ENCODE results near the gene ZNF215.

DNA sequence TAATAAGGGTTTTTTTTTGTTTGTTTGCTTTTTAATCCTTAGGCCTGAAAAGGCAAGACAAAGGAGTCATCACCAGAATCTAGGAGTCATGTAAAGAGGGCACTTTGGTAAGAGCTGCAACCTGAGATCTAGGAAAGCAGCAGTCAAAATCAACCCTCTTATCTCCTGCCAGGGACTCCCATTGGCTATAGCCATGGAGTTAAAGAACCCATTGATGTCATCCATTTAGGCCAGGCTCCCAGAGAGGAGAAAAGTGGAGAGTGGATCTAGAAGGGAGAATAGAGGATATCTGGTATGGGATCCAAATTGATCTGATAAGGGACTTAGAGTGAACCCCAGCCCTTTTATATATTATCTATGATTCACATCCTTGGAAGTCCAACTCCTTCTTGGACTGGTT lies 35.9 kb downstream of the ZNF215 start:
- TF ChIP-seq POLR2AphosphoS5 (IDR thresholded peaks at IDR 0.05; ENCODE audit: low read depth, low read length) (no peak), EP300 (IDR thresholded peaks at IDR 0.05; ENCODE audit: borderline replicate concordance in 1 of 2, low read depth in 1 of 2, low read length in 1 of 2) (no peak), TAF1 (IDR thresholded peaks at IDR 0.05; ENCODE audit: borderline replicate concordance, low read depth, low read length) (no peak), GABPA (IDR thresholded peaks at IDR 0.05; ENCODE audit: low read depth) (no peak), SMC3 (IDR thresholded peaks at IDR 0.05; ENCODE audit: low read depth, low read length) (no peak), MAX (IDR thresholded peaks at IDR 0.05; ENCODE audit: low read depth) (no peak), PBX3 (IDR thresholded peaks at IDR 0.05) (no peak), ZBTB33 (IDR thresholded peaks at IDR 0.05; ENCODE audit: borderline replicate concordance, low read depth) (no peak), RCOR1 (IDR thresholded peaks at IDR 0.05; ENCODE audit: low read length) (no peak)
- TF ChIP-seq, protein P1, sequence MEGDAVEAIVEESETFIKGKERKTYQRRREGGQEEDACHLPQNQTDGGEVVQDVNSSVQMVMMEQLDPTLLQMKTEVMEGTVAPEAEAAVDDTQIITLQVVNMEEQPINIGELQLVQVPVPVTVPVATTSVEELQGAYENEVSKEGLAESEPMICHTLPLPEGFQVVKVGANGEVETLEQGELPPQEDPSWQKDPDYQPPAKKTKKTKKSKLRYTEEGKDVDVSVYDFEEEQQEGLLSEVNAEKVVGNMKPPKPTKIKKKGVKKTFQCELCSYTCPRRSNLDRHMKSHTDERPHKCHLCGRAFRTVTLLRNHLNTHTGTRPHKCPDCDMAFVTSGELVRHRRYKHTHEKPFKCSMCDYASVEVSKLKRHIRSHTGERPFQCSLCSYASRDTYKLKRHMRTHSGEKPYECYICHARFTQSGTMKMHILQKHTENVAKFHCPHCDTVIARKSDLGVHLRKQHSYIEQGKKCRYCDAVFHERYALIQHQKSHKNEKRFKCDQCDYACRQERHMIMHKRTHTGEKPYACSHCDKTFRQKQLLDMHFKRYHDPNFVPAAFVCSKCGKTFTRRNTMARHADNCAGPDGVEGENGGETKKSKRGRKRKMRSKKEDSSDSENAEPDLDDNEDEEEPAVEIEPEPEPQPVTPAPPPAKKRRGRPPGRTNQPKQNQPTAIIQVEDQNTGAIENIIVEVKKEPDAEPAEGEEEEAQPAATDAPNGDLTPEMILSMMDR (IDR thresholded peaks at IDR 0.05): no peak
- TF ChIP-seq, protein P2, sequence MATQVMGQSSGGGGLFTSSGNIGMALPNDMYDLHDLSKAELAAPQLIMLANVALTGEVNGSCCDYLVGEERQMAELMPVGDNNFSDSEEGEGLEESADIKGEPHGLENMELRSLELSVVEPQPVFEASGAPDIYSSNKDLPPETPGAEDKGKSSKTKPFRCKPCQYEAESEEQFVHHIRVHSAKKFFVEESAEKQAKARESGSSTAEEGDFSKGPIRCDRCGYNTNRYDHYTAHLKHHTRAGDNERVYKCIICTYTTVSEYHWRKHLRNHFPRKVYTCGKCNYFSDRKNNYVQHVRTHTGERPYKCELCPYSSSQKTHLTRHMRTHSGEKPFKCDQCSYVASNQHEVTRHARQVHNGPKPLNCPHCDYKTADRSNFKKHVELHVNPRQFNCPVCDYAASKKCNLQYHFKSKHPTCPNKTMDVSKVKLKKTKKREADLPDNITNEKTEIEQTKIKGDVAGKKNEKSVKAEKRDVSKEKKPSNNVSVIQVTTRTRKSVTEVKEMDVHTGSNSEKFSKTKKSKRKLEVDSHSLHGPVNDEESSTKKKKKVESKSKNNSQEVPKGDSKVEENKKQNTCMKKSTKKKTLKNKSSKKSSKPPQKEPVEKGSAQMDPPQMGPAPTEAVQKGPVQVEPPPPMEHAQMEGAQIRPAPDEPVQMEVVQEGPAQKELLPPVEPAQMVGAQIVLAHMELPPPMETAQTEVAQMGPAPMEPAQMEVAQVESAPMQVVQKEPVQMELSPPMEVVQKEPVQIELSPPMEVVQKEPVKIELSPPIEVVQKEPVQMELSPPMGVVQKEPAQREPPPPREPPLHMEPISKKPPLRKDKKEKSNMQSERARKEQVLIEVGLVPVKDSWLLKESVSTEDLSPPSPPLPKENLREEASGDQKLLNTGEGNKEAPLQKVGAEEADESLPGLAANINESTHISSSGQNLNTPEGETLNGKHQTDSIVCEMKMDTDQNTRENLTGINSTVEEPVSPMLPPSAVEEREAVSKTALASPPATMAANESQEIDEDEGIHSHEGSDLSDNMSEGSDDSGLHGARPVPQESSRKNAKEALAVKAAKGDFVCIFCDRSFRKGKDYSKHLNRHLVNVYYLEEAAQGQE (IDR thresholded peaks at IDR 0.05; ENCODE audit: low read depth, low read length): no peak

Data from SK-N-SH (cell line).